MCF 10A (cell line): ENCODE data around the gene CDK13. TPM values are rescaled to one million over a fixed set of nuclear protein-coding genes. Genes with fewer than 3 reads are reported as not detected.
A peak's percentile ranks its signal among the peaks of the same experiment; 100 is the strongest.
"Not testable (repeated sequence)": the region's sequence is repeated elsewhere in the genome, so short reads cannot be mapped to it uniquely, and the experiment has no call there.

Experiments used
- BruUV-seq: library from RNA; stranded (reverse); fragments of 400-500 nt; replicated peaks from 2 replicates; lab custom pipeline; 2021; lab: Mats Ljungman, UMichigan
- CTCF ChIA-PET: fragments of 300-600 bp; sonication (Branson Sonifier 250); formaldehyde crosslinking; extraction: SDS; loops from one replicate; lab custom pipeline; 2021; ENCODE audit warnings: antibody characterized with exemption, inconsistent platforms; lab: Yijun Ruan, JAX
- POLR2A ChIA-PET: fragments of 300-600, 350-650 bp; sonication (Branson Sonifier 250); formaldehyde crosslinking; extraction: SDS; loops from one replicate; lab custom pipeline; 2020; ENCODE audit warnings: antibody characterized with exemption, inconsistent platforms; lab: Yijun Ruan, JAX
- DNase-seq: peaks from one replicate; pipeline ENCODE4 v3.0.0-alpha.2; 2018; ENCODE audit not compliant: unreplicated experiment
- H3K27ac Mint-ChIP-seq: one replicate; pipeline ENCODE4 v1.8.0; 2022; ENCODE audit warnings: mild to moderate bottlenecking, low read depth, mixed read lengths; ENCODE audit not compliant: unreplicated experiment
- H3K27me3 Mint-ChIP-seq: one replicate; pipeline ENCODE4 v1.8.0; 2022; ENCODE audit warnings: mixed read lengths; ENCODE audit not compliant: insufficient read depth, unreplicated experiment
- H3K36me3 Mint-ChIP-seq: one replicate; pipeline ENCODE4 v1.8.0; 2022; ENCODE audit warnings: mild to moderate bottlenecking, moderate library complexity, mixed read lengths; ENCODE audit not compliant: insufficient read depth, unreplicated experiment
- H3K4me1 Mint-ChIP-seq: one replicate; pipeline ENCODE4 v1.8.0; 2022; ENCODE audit warnings: mixed read lengths; ENCODE audit not compliant: insufficient read depth, unreplicated experiment
- H3K4me3 Mint-ChIP-seq: one replicate; pipeline ENCODE4 v1.8.0; 2022; ENCODE audit warnings: mild to moderate bottlenecking, moderate library complexity, mixed read lengths; ENCODE audit not compliant: unreplicated experiment
- H3K9me3 Mint-ChIP-seq: one replicate; pipeline ENCODE4 v1.8.0; 2022; ENCODE audit warnings: mixed read lengths; ENCODE audit not compliant: unreplicated experiment
- intact Hi-C: fragments of 100-400 bp; cut with micrococcal nuclease; formaldehyde crosslinking; loops from 2 replicates; pipeline ENCODE4 v1.14.1; 2022
- total RNA-seq: library from RNA; stranded (reverse); gene quantifications from 2 replicates; pipeline ENCODE4 v1.2.3, GENCODE V29; 2022
- TF ChIP-seq, protein P1 (sequence below): fragments of 200-600 bp; IDR thresholded peaks from one replicate; pipeline ENCODE4 v1.8.0; 2022; ENCODE audit warnings: antibody characterized with exemption, mild to moderate bottlenecking; ENCODE audit not compliant: unreplicated experiment

CDK13 gene
- total RNA-seq, 1 experiment from 2014 or later: 50.2 TPM

GRCh38 chr7:40135317-40135610 lies 185.2 kb downstream of the CDK13 start:
- Mint-ChIP-seq H3K36me3 (peaks cover 28% of the 10 kb centered on the region), H3K4me1 (peaks cover 12% of the 10 kb centered on the region), H3K27me3 (no peaks in the 10 kb centered on the region), H3K4me3 (peak overlapping the region; percentile 84), H3K27ac (no peak overlapping the region), H3K9me3 (no peaks in the 10 kb centered on the region)
- ChIA-PET POLR2A (interaction anchor here (0.6 to 3.3 kb wide), 17 partner anchors 10 to 1998 kb away, joined by 3 to 26 read pairs (median 4); partner anchors contain the start of genes CDK13 and RALA), CTCF (interaction anchor here (0.5 to 1.8 kb wide), 9 partner anchors 17 to 601 kb away, joined by 3 to 7 read pairs (median 4); no protein-coding TSS in a partner anchor)
- intact Hi-C loops: loop anchor here (2.0 kb wide), 1 partner anchor 238 kb away; no protein-coding TSS in a partner anchor
- peak; percentile 4 for DNase-seq
- TSS peak; percentile 56 for BruUV-seq
- TF ChIP-seq, protein P1, sequence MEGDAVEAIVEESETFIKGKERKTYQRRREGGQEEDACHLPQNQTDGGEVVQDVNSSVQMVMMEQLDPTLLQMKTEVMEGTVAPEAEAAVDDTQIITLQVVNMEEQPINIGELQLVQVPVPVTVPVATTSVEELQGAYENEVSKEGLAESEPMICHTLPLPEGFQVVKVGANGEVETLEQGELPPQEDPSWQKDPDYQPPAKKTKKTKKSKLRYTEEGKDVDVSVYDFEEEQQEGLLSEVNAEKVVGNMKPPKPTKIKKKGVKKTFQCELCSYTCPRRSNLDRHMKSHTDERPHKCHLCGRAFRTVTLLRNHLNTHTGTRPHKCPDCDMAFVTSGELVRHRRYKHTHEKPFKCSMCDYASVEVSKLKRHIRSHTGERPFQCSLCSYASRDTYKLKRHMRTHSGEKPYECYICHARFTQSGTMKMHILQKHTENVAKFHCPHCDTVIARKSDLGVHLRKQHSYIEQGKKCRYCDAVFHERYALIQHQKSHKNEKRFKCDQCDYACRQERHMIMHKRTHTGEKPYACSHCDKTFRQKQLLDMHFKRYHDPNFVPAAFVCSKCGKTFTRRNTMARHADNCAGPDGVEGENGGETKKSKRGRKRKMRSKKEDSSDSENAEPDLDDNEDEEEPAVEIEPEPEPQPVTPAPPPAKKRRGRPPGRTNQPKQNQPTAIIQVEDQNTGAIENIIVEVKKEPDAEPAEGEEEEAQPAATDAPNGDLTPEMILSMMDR: no peak

DNA sequence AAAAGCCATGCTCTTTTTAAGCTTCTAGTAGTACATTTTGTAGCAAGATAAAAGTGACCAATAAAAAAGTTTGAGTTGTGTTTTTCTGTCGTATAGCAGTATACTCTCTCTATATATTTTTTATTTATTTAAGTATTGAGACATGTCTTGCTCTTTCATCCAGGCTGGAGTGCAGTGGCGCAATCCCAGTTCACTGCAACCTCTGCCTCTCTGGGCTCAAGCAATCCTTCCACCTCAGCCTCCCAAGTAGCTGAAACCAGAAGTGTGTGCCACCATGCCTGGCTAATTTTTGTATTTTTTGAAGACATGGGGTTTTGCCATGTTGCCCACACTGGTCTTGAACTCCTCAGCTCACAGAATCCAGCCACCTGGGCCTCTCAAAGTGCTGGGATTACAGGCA lies 187.5 kb downstream of the CDK13 start:
- H3K4me3 Mint-ChIP-seq: no peak overlapping the region
- no peaks in the 10 kb centered on the region for H3K9me3 Mint-ChIP-seq
- CTCF ChIA-PET: no interaction called here
- peaks cover 12% of the 10 kb centered on the region for H3K4me1 Mint-ChIP-seq
- DNase-seq: no peak
- no peak overlapping the region for H3K27ac Mint-ChIP-seq
- intact Hi-C loops: no loop called here
- BruUV-seq: no TSS peak
- TF ChIP-seq, protein P1: no peak
- H3K36me3 Mint-ChIP-seq: peaks cover 14% of the 10 kb centered on the region
- POLR2A ChIA-PET: no interaction called here
- no peaks in the 10 kb centered on the region for H3K27me3 Mint-ChIP-seq

- Mint-ChIP-seq H3K4me1 (peaks cover 6% of the 10 kb centered on the region), H3K9me3 (no peaks in the 10 kb centered on the region), H3K4me3 (no peak overlapping the region), H3K27me3 (no peaks in the 10 kb centered on the region), H3K27ac (no peak overlapping the region), H3K36me3 (peaks cover 10% of the 10 kb centered on the region)
- no peak for DNase-seq
- ChIA-PET POLR2A (no interaction called here), CTCF (interaction anchor here (0.7 kb wide), 1 partner anchor 440 kb away, joined by 4 read pairs; no protein-coding TSS in a partner anchor)
- BruUV-seq: no TSS peak
- intact Hi-C loops: no loop called here
- TF ChIP-seq, protein P1: no peak
Observed at GRCh38 chr7:40138973-40139372, 188.9 kb downstream of the CDK13 start.

- BruUV-seq, intact Hi-C loops, POLR2A ChIA-PET, H3K27me3 Mint-ChIP-seq, H3K4me3 Mint-ChIP-seq, CTCF ChIA-PET, H3K9me3 Mint-ChIP-seq, DNase-seq, H3K36me3 Mint-ChIP-seq, H3K27ac Mint-ChIP-seq, H3K4me1 Mint-ChIP-seq: not testable (repeated sequence)
Observed at GRCh38 chr7:40139891-40140290, 189.8 kb downstream of the CDK13 start.

DNA sequence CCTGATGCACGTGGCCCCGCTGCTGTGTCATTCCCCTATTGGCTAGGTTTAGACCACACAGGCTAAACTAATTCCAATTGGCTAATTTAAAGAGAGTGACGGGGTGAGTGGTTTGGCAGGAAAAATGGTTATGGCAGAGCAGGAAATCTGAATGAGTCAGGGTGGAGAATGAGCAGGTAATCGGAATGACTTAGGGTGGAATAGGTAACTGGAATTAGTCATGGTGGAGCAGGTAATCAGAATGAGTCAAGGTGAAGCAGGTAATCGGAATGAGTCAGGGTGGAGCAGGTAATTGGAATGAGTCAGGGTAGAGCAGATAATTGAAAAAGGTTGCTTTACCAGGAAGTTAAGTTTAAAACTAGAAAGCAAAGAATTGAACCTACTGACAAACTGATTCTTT lies 191.9 kb downstream of the CDK13 start:
- H3K27ac Mint-ChIP-seq, H3K4me1 Mint-ChIP-seq, POLR2A ChIA-PET, H3K9me3 Mint-ChIP-seq, BruUV-seq, CTCF ChIA-PET, intact Hi-C loops, H3K27me3 Mint-ChIP-seq, H3K4me3 Mint-ChIP-seq, H3K36me3 Mint-ChIP-seq: not testable (repeated sequence)
- DNase-seq: peak; percentile 41

DNA sequence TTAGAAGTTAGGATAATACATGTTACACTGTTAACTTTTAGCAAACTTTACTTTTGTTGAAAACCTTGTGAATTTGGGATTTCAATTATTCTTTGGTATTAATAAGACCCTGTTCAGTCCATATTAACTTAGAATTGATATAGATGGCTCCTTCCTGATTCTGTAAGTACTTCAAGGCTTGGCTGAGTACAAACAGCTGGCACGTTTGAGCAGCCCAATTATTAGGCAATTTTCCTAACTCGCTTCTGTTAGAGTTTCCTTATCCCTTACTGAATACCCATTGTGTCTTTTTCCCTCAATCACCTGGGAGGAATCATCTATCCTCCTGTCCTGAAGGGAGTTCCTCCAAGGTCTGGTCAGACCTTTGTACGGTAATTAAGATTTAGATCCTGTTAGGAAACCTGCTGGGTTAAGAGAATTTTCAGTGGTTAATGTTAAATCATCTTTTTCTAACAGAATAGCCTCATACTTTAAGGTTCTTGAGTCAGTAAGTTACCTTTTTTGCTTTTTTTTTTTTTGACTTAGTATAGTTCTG lies 195.6 kb downstream of the CDK13 start:
- intact Hi-C loops, H3K27me3 Mint-ChIP-seq, DNase-seq, H3K4me1 Mint-ChIP-seq, BruUV-seq, H3K36me3 Mint-ChIP-seq, H3K4me3 Mint-ChIP-seq, H3K27ac Mint-ChIP-seq, POLR2A ChIA-PET, H3K9me3 Mint-ChIP-seq: not testable (repeated sequence)
- CTCF ChIA-PET: interaction anchor here (0.6 to 0.7 kb wide), 2 partner anchors 12 to 1824 kb away, joined by 3 read pairs; no protein-coding TSS in a partner anchor
